K562 (cell line): ENCODE measurements around the gene ASPG. TPM values are rescaled to one million over a fixed set of nuclear protein-coding genes. Genes with fewer than 3 reads are reported as not detected.

Source experiments
- BHLHE40 ChIP-seq: IDR thresholded peaks from 2 replicates; pipeline ENCODE4 v1.6.1; 2011; ENCODE audit warnings: low read length, improper control_type of control experiment
- CC2D1A ChIP-seq: fragments of 450-650 bp; IDR thresholded peaks from 2 replicates; pipeline ENCODE4 v1.6.1; 2017; ENCODE audit warnings: mild to moderate bottlenecking
- GABPB2 ChIP-seq: fragments of 250-450 bp; sonication (Bioruptor Pico); conservative IDR thresholded peaks from 2 replicates; pipeline ENCODE4 v1.5.1; 2021; ENCODE audit warnings: mild to moderate bottlenecking
- HDAC3 ChIP-seq: fragments of 450-650 bp; IDR thresholded peaks from 2 replicates; pipeline ENCODE4 v1.6.1; 2018; ENCODE audit warnings: borderline replicate concordance, mild to moderate bottlenecking, moderate library complexity; ENCODE audit not compliant: partially characterized antibody
- JUND ChIP-seq, 2 experiments: IDR thresholded peaks; 2 replicates in 1 of 2; 3 replicates in 1 of 2; pipeline ENCODE4 v1.6.1; 2011; ENCODE audit warnings: borderline replicate concordance in 2 of 2, low read depth in 2 of 2, low read length in 2 of 2, improper control_type of control experiment in 1 of 2, missing biosample characterization in 1 of 2, missing genetic modification characterization in 1 of 2, missing genetic modification reagents in 1 of 2
- KAT7 ChIP-seq: sonication (generic); formaldehyde crosslinking; IDR thresholded peaks from 2 replicates; pipeline ENCODE4 v1.8.0; 2022; ENCODE audit warnings: missing genetic modification reagents, mild to moderate bottlenecking, borderline replicate concordance
- LEF1 ChIP-seq: fragments of 450-650 bp; IDR thresholded peaks from 2 replicates; pipeline ENCODE4 v1.6.1; 2016; ENCODE audit warnings: mild to moderate bottlenecking
- MAZ ChIP-seq, 2 experiments: fragments of 450-650 bp in 1 of 2; sonication (generic) in 1 of 2; formaldehyde crosslinking; IDR thresholded peaks in 1 of 2; conservative IDR thresholded peaks in 1 of 2; 2 replicates each; pipeline versions ENCODE4 v1.4.0 to v1.5.0; 2020; ENCODE audit warnings: mild to moderate bottlenecking in 1 of 2, missing genetic modification reagents in 1 of 2
- MTF1 ChIP-seq: fragments of 250-450 bp; sonication (Bioruptor Pico); IDR thresholded peaks from 2 replicates; pipeline ENCODE4 v1.9.0; 2021; ENCODE audit warnings: moderate library complexity, mild to moderate bottlenecking, inconsistent platforms, borderline replicate concordance
- MYNN ChIP-seq, 2 experiments: sonication (generic); formaldehyde crosslinking in 1 of 2; IDR thresholded peaks; 2 replicates each; pipeline versions ENCODE4 v1.5.0 to v1.6.1; 2016 to 2020; ENCODE audit warnings: antibody characterized with exemption in 1 of 2, missing genetic modification reagents in 1 of 2
- NEUROD1 ChIP-seq: fragments of 150-350 bp; IDR thresholded peaks from 2 replicates; pipeline ENCODE4 v1.6.1; 2014; ENCODE audit warnings: borderline replicate concordance, low read length, low read depth; ENCODE audit not compliant: partially characterized antibody
- OTX1 ChIP-seq: fragments of 450-650 bp; formaldehyde crosslinking; IDR thresholded peaks from 2 replicates; pipeline ENCODE4 v1.4.0; 2022; ENCODE audit warnings: mild to moderate bottlenecking
- POLR2AphosphoS5 ChIP-seq: IDR thresholded peaks from 2 replicates; pipeline ENCODE4 v1.6.1; 2011; ENCODE audit warnings: mild to moderate bottlenecking, low read depth, low read length, moderate library complexity; ENCODE audit not compliant: control insufficient read depth, insufficient read depth
- ZNF253 ChIP-seq: fragments of 250-450 bp; sonication (Bioruptor Pico); conservative IDR thresholded peaks from 2 replicates; pipeline ENCODE4 v1.6.1; 2021; ENCODE audit warnings: mild to moderate bottlenecking
- ZNF507 ChIP-seq: conservative IDR thresholded peaks from 2 replicates; pipeline ENCODE4 v1.6.1; 2017; ENCODE audit warnings: missing genetic modification characterization, missing compliant biosample characterization
- ZNF584 ChIP-seq: fragments of 200-800 bp; sonication (Bioruptor generic); IDR thresholded peaks from 2 replicates; pipeline ENCODE4 v1.6.1; 2016; ENCODE audit warnings: low read depth, mild to moderate bottlenecking, missing genetic modification characterization, missing compliant biosample characterization
- ZNF589 ChIP-seq: fragments of 200-800 bp; sonication (Bioruptor generic); IDR thresholded peaks from 2 replicates; pipeline ENCODE4 v1.6.1; 2016; ENCODE audit warnings: low read depth, missing genetic modification characterization, missing compliant biosample characterization
- polyA plus RNA-seq, 8 experiments: library from polyadenylated mRNA; depleted of rRNA in 4 of 8; stranded (reverse) in 5 of 8; unstranded in 3 of 8; fragments of >200 nt; fragmentation: Nextera tagmentation in 2 of 8; fragmentation: Illumina TruSeq in 1 of 8; extraction: Ambion mirVana in 2 of 8; extraction: Trizol in 1 of 8; gene quantifications; 2 replicates each; pipeline versions ENCODE4 v1.2.1 to v1.2.3, GENCODE V29; 2011 to 2014; ENCODE audit warnings: inconsistent platforms in 1 of 8, missing spikeins in 1 of 8
- total RNA-seq, 7 experiments: library from RNA; depleted of rRNA in 6 of 7; stranded (reverse); fragments of >200 nt in 6 of 7; fragmentation: Illumina TruSeq in 2 of 7; extraction: Trizol in 2 of 7; gene quantifications; 2 replicates each; pipeline versions ENCODE4 v1.2.1 to v1.2.3, GENCODE V29; 2011 to 2021; ENCODE audit warnings: low replicate concordance in 1 of 7
- TF ChIP-seq, protein P1 (sequence below): fragments of 450-650 bp; IDR thresholded peaks from 2 replicates; pipeline ENCODE4 v1.7.1; 2018; ENCODE audit warnings: mild to moderate bottlenecking, low read depth; ENCODE audit not compliant: partially characterized antibody
- TF ChIP-seq, protein P2 (sequence below), 2 experiments: fragments of 450-650 bp; IDR thresholded peaks; 2 replicates each; pipeline ENCODE4 v1.6.1; 2016

The ASPG gene
- total and polyA plus RNA-seq, 9 of the 15 experiments (the other 6 are each of a cell fraction or from before 2014, with no cell fraction given) = 0.18 TPM; not detected in 8

DNA sequence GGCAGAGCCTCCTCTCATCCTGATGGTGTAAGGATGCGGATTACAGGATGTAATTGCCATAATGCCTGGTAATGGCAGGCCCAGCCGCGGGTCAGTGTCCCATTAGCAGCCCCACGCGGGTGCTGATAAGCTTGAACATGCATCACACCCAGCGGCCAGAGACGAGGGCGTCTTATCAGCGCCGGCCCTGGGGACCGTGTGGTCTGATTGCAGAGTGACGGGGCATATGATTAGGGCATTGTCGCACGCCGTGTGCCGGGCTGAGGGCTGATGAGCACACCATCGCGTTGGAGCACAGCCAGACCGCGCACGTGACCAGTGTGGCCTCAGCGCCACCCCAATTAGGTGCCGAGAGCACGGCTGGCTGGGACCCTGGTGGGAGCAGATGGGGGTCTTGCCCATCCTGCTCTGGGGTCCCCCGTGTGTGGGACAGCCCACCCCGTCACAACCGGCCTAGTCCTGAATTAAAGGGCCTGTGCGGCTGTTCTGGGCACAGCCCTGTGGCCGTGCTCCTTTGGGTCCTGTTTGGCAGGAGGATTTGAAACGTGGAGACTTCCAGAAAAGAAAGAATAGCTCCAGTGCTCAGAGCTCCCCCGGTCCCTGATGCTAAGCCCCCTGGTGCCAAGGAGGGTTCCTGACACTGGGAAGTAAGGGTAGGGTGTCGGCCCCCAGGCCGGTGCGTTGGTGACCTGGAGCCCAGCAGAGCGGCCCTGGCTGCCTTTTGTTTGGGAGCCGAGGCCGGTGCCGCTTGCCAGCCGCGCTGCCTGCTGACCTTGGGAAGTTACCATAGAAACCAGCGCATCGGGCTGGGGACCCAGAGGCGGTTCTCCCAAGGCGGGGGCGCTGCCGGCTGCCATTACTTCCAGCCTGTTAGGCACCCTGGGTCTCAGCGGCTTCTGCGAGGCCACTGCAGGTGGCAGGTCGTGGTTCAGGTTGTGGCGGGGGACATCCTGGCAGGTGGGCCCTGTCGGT is 73.6 kb downstream of the ASPG start (continued):
- TF ChIP-seq OTX1 (CRISPR knock-in tag) (no peak), ZNF584 (0 out of 2 replicates have a peak, but pooled peaks have one; percentile 42), MTF1 (CRISPR knock-in tag) (no peak), BHLHE40 (peak; percentile 96), KAT7 (CRISPR knock-in tag) (no peak), ZNF589 (CRISPR knock-in tag) (peak; percentile 83), ZNF253 (CRISPR knock-in tag) (no peak), CC2D1A (peak; percentile 69; the same call in 1 of the 2 replicates), HDAC3 (peak; percentile 60), LEF1 (peak; percentile 34; the same call in 1 of the 2 replicates), MYNN (IDR thresholded peaks at IDR 0.05) (peak; percentile 62; the same call in 1 of the 2 replicates), MYNN (CRISPR knock-in tag; IDR thresholded peaks at IDR 0.05) (no peak), ZNF507 (tag) (no peak), GABPB2 (CRISPR knock-in tag) (no peak), MAZ (CRISPR knock-in tag; conservative IDR thresholded peaks at IDR 0.05 in 1 of 2, IDR thresholded peaks at IDR 0.05 in 1 of 2) (0 out of 4 replicates have a peak, but pooled peaks of 1 of the 2 experiments have one; percentile 33), JUND (IDR thresholded peaks at IDR 0.05; ENCODE audit: borderline replicate concordance, low read depth, low read length) (peak; percentile 43; the same call in 1 of the 2 replicates), JUND (tag; IDR thresholded peaks at IDR 0.05; ENCODE audit: borderline replicate concordance, low read depth, low read length) (no peak; the same call in 2 of the 3 replicates), POLR2AphosphoS5 (peak; percentile 82; the same call in 1 of the 2 replicates), NEUROD1 (peak; percentile 25)
- TF ChIP-seq, protein P1, sequence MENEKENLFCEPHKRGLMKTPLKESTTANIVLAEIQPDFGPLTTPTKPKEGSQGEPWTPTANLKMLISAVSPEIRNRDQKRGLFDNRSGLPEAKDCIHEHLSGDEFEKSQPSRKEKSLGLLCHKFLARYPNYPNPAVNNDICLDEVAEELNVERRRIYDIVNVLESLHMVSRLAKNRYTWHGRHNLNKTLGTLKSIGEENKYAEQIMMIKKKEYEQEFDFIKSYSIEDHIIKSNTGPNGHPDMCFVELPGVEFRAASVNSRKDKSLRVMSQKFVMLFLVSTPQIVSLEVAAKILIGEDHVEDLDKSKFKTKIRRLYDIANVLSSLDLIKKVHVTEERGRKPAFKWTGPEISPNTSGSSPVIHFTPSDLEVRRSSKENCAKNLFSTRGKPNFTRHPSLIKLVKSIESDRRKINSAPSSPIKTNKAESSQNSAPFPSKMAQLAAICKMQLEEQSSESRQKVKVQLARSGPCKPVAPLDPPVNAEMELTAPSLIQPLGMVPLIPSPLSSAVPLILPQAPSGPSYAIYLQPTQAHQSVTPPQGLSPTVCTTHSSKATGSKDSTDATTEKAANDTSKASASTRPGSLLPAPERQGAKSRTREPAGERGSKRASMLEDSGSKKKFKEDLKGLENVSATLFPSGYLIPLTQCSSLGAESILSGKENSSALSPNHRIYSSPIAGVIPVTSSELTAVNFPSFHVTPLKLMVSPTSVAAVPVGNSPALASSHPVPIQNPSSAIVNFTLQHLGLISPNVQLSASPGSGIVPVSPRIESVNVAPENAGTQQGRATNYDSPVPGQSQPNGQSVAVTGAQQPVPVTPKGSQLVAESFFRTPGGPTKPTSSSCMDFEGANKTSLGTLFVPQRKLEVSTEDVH = no peak
- TF ChIP-seq, protein P2, sequence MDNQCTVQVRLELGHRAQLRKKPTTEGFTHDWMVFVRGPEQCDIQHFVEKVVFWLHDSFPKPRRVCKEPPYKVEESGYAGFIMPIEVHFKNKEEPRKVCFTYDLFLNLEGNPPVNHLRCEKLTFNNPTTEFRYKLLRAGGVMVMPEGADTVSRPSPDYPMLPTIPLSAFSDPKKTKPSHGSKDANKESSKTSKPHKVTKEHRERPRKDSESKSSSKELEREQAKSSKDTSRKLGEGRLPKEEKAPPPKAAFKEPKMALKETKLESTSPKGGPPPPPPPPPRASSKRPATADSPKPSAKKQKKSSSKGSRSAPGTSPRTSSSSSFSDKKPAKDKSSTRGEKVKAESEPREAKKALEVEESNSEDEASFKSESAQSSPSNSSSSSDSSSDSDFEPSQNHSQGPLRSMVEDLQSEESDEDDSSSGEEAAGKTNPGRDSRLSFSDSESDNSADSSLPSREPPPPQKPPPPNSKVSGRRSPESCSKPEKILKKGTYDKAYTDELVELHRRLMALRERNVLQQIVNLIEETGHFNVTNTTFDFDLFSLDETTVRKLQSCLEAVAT (IDR thresholded peaks at IDR 0.05) = peak in 1 of 2 experiments; percentile 58; a peak in 1 of 4 replicates
